Neural cell (in vitro differentiated cells): ENCODE measurements around the gene OXSR1.

ENCODE experiments used
- CTCF ChIP-seq: fragments of 450-650 bp; IDR thresholded peaks from 2 replicates; pipeline ENCODE4 v1.5.1; 2014; ENCODE audit warnings: antibody characterized with exemption, mild to moderate bottlenecking, moderate library complexity; ENCODE audit not compliant: poor library complexity, severe bottlenecking
- EP300 ChIP-seq: fragments of 450-650 bp; conservative IDR thresholded peaks from 2 replicates; pipeline ENCODE4 v1.6.1; 2014; ENCODE audit warnings: antibody characterized with exemption, mild to moderate bottlenecking, moderate library complexity; ENCODE audit not compliant: poor library complexity, severe bottlenecking
- EZH2 ChIP-seq: fragments of 200-600, 300-800 bp; shearing (Covaris generic), sonication (generic); IDR thresholded peaks from 2 replicates; pipeline ENCODE4 v1.6.1; 2014; ENCODE audit warnings: antibody characterized with exemption, low read length, borderline replicate concordance, mild to moderate bottlenecking; ENCODE audit not compliant: insufficient read depth, poor library complexity, severe bottlenecking
- TAF1 ChIP-seq: IDR thresholded peaks from 2 replicates; pipeline ENCODE4 v1.6.1; 2012; ENCODE audit warnings: low read depth

- TF ChIP-seq CTCF = no peak
- no peak for TF ChIP-seq EP300
- TF ChIP-seq EZH2 = no peak
- TF ChIP-seq TAF1 = no peak
Measured at GRCh38 chr3:38186781-38187180, 21.4 kb downstream of the OXSR1 start.
